ENCODE measurements around the gene EFNA5.

The EFNA5 gene

DNA sequence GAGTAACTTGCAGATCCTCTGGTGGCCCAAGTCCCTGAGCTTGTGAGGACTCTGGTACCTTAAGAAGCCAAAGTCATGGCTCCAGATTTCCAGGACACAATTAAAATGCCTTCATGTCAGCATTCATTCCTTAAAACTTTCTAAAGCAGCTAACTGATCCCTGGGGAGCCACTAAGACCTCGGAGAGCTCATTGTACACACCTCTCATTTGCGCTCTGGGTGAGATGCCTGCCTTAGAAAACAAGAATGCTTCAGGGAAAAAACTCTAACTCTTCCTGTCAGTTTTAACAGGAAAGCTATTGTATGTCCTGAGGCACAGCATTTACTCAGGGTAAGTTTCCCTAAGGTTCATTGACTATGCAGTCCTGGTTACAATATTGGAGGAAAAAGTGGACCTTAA, 285.0 kb downstream of the EFNA5 start:
- DNase-seq = no peak

DNA sequence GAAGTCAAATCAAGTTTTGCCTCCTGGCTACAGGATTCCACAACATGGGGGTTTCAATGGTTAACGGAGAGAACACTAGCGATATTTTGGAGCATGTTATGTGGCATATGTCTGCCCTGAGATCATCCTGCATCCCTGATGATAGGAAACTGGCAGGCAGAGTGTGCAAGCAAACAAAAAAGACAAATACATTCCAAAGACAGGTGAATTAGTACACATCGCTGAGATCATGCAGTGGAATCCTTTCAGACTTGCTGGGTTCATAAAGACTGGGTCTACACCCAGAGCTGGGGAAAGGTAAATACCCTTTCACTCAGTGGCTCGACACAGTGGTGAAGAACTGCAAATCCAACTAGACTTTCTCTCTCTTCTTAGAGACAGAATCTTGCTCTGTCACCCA, 286.5 kb downstream of the EFNA5 start:
- DNase-seq = no peak

DNA sequence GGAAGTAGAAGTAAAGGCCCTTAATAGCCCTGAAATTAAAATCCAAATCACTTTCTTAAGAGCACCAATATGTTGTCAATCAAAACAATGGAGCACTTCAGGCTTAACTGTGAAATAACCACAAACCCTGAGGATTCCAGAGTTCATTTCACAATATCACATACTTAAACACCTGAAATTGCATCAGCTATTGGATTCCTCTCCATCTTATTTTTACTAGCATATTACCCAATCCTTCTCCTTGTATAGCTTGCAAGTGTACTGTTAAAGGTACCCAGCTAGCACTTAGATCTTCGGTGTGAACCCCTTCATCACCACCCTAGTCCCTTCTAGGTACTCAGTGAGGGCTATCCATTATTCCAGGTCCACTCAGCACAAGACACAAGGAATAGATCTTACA, 287.3 kb downstream of the EFNA5 start:
- no peak for DNase-seq

DNA sequence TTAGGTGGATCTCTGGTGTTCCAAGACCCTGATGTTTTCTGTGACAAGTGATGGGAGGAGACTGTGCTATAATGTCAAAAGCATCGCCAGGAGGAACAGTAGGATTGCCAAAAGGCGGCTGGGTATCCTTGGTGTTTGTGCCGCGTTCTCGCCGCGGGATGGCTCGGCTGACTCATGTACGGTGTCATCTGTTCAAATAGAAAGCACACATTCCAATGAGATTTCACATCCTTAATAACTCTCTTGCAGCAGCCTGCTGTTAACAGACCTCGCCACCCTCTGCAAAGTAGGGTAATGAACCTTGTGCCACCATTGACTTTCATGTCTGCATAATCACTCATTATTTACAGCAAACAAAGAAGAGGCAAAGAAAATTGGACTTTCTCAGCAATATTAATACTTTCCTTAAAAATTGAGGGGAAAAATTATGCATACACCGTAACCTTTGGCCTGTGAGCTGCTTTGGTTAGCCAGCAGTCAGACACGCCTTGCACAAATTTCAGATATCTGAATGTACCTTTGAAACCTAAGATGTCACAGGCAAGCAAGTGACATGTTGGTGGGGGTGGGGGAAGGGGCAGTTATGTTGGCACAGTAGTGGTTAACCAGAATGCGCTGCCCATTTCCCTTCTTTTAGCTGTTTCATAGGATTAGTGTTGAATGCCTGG, 289.4 kb downstream of the EFNA5 start:
- DNase-seq = no peak

DNA sequence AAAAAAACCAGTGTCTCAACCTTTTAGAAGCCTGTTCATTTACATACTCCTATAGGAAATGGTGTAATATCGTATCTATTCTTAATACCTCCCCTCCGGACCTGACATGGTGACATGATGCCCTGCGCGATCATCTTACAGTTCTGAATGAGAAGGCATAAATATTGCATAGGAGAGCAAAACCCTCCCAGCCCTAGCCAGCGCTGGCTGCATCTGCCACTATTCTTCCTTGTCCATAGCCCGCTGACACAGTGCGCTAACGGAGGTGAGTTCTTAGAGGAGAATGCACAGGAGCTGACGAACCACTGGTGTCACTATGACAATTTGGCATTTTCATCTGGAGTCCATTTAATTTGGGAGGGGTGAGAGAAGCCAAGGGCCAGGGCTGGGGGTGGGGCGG, 290.1 kb downstream of the EFNA5 start:
- no peak for DNase-seq

DNA sequence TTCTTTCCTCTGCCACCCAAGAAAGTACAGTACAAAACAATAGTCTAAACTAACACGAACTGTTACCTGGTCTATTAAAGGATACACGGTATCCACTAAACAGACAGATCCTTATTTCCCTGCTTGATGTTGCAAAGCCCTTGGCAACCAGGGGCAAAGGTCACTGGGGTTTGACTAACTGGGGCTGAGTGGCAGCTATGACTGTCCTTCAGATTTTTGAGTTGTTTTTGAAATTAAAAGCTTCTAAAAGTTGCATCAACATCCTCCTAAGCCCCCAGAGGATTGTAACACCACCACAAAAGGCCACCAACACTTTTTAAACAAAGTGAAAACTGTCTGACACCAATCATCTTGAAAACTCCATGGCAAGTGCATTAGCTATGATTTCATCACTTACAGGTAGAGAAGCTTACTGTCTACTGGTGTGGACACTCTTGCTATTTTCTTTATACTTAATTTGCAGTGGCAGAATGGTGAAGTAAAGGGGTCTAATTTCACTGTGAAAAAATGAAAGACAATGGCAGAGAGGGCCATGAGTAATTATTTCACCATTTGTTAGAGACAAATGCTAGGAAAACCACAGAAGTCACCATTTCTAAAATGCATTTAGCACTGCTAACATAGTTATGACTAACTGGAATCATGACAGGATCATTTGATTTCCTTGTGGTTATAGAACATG, 292.4 kb downstream of the EFNA5 start:
- no peak for DNase-seq

DNA sequence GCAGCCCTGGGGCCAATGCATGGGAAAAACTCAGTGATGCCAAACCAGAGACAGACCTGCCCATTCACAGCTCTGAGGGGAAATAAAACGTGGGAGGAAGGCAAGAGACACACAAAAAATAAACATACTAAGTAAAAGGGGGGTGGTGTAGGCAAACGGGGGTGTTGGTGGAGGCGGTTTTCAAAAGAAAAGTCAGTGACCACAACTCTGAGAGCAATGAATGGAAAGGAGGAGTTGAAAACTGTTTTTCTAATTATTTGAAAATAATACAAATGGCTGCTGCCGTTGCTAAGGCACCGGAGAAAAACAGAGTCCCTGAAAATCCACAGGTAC, 293.5 kb downstream of the EFNA5 start:
- DNase-seq = no peak

DNA sequence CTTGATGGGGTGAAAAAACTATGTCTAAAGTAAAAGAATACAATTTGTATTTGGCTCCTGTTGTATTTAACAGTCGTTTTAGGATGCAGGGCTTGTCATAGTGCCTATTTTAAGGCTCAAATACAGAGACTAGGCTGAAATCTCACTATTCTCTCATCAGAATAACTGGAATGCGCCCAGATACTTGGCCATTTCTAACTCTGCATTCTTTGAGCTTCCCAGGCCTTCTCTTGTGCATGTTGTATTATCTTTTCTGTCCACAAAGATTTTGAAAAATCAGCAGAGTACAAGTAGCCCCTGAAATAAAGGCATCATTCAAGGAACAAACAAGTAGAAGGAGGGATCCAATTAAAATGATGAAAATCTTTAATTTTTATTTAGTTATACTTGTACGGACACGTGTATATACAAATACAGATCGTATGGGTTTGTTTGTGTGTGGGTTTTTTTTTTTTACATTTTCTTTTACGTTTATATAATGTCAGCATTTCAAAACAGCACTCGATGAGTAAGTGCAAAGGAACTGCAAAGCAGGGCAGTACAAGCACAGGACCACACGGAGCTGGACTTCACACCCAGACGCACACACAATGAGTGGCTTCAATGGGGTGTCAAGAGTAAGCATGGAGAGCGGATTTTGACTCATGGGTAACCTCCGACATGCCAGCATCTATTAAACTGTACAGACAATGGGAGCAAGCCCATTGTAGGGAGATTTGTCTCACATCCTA, 294.0 kb downstream of the EFNA5 start:
- no peak for DNase-seq

DNA sequence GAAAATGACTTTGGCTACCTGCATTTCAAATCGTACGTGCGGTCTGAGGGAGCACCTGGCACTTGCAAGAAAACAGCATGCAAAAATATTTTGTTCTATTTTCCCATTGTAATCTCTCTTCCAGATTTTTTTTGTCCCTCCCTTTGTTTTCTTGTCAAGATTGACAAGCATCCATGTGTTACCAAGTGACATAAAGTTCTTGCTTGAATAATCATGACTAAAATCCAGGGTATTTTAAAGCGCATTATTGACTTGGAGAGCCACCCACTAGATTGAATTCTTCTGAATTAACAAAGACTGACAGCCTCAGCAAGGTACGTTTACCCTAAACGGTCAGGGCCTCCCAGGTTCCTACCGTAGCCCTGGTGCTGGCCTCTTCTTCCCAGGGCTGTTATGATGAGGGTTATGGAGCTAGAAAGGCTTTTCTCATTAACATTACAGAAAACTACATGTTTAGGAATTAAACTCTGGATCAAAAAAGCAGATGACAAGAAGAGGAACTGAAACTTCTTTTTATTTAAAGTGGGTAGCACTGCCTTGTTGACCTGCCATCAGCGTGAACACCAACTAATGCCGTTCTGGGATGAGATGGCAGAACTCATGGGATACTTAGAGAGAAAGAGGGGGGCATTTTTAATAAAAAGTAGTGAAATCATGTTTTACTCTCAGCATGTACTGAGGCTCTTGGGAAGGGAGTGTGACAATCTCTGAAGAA, 297.0 kb downstream of the EFNA5 start:
- DNase-seq = peak; percentile 51

DNA sequence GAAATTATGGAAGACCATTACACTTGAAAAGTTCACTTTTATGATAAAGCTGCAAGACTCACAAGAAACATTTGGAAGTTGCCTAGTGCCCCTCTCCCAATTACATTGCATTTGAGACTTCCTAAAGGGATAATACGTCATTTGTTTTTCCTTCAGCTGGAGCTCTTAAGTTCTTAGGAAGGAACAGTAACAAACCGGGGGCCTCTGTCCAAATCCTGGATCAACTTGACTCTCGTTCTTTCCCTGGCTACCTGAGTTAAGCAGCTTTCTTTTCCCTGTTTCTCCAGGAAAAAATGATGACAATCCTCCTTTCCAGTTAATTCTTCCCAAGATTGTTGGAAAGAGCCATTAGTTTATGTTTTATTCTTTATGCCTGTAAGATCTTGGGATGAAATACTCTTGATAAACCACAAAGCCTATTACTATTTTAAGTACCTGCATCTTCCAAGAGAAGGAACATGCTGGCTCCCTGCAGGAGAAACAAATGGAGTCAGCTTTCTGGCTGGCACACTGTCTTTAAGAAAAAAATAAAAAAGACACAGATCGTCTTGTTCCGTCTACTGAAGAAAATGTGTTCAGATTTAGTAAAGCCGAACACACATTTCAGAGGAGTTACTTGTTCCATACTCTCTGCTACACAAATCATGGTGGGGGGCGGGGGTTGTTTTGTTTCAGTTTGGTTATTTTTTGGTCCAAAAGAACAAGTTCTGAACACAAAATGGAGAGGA, 297.9 kb downstream of the EFNA5 start:
- DNase-seq = no peak

DNA sequence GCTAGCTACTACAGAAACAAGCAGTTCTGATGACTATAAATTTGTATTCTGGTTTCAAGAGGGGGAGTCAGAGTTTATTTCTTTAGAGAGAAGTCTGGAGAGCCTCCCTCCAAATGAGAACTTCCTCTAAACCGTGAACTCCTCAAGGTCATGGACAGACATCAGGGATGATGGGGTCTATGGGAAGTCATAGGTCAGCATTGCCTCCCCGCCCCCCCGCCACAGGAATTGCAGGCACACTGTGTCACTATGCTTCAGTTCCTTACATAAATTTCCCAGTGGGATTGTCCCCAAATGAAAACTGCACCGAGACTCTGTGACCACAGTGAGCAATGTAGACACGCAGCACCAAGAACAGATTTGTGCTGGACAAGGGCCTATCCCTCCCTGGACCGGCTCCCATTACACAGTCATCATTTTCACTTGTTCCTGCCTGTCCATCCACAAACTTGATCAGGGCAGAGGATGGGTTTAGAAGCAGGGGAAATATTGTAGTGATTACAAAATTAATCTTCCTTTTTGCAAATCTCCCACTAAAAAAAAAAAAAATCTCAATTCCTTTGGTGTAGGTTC, 300.3 kb downstream of the EFNA5 start:
- DNase-seq = no peak

DNA sequence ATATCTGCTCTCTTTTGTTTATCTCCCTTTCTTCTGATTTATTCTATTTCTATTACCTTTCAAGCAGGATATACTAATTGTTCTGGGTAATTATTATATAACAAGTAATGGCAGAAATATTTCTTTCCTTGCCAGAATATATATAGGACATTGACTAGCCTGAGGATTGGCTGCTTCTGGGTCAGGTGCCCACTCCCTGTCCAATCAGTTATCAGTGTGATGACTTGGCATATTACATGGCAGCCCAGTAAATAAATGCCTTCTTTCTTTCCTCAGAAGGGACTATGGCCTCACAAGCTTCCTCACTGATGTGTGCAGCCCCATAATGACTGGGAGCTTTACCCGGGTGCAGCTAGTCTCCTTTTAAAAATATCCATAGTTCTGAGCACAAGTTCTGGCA, 301.1 kb downstream of the EFNA5 start:
- DNase-seq = no peak

DNA sequence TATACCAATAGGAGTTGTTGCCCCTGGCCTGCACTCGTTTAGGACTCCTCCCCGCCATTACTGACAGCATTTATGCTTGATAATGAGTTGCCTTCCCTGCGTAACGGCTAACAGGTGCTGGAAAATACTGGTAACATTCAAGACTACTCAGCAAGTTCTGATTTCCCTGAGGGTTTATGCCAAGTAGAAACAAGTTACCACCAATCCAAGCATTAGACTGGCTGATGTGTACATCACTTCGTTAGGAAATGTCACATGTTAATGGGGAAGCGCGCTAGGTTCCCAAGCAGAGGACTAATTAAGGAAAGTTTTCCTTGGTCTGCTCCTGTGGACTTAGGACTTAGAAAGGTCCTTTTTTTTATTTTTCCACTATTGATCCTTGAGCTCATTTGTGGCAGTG, 302.1 kb downstream of the EFNA5 start:
- DNase-seq = no peak

DNA sequence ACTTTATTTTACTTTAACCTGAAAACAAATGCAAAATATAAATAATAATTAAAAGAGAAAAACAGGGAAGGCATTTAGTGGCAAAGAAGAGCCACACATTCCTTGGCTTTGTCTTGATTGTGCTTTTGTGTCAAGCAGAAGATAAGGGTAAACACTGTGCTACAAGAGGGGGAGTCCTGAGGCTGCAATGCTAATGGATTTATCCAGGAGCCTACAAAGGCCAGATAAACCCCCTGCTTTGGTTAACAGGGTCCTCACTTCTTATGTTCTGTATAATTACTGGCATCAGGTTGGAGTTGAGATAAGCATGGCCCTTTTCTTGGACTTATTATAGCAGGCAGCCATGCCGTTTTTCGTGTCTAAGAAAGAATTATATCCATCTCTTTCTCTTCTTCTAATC, 302.8 kb downstream of the EFNA5 start:
- DNase-seq = no peak

DNA sequence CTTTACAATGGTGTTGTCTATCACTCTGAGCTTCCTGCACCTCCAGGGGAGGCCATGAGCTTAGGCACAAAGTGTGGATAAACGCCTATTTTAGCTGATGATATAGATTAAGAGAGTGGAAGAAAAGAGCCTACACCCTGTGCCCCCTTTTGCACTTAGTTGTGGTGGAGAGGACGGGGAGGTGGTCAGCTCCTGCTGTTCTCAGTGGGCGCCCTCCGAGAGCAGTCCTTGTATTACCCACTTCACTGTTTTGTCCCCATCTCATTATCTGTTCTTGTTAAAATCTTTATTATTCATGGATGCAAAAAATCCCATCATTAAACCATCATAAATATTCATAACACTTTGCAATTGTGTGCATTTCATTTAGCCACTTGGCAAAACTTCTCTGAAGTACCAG, 303.3 kb downstream of the EFNA5 start:
- no peak for DNase-seq

DNA sequence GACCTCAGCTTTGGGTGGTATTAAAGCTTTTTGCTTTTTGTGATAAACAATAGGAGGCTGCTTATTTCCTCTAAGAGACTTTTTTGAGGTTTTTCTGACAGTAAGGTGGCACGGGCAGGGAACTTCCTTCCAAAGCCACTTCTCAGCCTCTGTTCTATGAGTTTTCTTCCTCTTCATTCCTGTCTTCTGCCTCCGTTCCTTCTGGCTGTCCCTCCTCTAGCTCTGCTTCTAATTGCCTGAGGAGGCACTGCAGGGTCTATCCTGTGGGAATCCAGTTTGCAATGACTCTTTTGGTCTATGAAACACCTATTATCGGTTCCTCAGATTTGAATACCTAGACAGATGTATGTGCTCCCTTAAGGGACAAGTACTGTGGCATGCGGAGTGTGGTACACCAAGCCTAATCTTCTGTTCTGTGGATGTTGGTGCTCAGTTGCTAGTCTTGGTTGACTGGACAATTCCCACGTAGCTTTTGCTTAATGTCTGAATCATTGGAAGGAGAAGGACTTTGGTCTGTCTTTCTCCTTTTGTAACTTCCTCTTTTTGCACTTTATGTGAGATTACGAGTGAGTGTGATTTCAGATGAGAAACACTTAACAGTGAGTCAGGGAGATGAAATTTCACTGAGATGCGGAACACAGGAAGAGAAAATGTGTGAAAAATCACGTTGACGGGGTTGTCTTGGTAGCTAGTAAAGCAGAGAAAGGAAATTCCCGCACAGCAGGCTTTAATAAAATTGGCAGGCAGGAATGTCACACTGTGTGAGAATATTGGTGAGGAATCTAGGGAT, 305.2 kb downstream of the EFNA5 start:
- DNase-seq = no peak

DNA sequence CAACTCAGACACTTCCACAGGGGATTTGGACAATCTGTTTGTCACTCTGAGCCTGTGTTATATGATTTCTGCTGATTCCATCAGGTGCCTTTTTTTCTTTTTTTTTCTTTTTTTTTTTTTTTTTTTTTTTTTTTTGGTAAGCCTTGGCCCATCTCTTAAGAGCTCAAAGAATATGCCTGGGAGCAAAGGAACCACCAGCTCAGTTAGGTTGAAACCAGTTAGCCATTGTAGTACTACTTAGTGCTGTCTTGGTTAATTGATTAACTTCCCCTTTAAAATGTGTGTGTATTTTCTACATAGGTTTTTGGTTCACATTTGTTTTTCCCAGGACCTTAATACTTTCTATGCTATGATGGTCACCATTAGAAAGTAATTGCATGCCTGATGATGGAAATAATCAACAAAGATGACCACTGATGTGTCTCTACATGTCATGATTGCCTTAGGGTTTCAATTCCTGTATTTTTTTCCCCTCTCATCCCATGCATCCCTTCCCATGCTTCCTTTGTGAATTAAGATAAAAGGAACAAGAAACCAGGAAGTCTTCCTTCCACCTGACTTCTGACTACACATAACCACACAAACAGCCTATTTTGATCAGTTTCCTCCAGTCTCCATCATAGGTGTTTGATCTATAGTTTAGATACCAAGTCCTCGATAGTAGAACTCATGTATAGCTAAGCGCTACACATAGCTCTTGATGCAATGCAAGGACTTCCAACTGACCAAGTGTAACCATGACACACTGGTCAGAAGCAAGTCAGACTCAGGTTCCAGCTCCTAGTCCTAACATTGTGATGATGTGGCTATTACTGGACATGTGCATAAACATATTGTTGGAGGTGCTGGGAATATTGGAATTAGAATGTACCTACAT, 306.1 kb downstream of the EFNA5 start:
- no peak for DNase-seq

DNA sequence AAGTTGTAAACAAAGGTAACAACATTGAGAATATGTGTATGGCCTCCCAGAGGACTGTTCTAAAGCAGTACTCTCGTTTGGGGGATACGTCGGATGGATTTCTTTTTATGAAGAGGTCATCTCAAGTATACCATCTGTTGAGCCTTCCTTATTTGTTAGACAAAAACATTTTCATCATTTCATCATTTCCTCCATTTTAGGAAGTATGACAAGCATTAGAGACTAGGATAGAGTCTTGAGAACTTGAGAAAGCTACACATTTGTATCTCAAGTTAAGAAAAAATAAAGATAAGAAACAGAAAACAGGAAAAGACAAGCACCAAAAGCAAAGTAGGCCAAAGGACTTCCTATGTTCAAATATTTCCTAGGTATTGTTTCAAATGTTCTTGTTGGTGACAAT, 307.0 kb downstream of the EFNA5 start:
- DNase-seq = no peak

DNA sequence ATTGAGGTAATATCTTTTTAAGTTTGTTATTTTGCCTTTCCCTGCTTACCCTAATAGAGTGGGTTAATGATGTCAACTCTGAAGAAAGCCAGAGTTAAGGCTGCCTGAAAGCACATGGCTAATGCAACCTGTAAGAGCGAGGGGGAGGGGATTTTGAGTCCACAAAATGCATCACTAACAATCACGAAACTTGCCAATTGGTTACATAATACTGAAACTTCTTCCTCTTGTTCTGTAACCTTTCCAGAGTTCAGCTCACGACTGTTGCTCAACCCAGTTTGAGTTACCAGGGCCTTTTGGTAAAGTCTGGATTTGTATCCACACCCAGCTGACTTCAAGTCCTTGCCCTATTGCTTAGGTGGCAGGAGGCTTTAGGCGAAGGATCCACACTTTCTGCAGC, 308.8 kb downstream of the EFNA5 start:
- DNase-seq = no peak

DNA sequence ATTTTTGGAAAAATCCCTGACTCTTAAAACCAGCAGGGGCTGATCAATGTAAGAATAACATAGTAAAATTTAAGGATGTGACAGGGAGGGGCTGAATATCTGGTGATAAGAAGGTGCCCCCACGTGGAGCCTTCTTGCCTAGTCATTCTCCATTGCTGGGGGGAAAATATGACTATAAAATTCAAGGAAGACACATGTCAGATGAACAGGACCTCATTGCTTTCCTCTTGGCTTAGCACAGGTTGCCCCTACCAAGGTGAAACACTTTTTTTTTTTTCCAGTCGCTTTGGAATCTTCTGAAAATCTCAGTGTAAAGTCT, 310.9 kb downstream of the EFNA5 start:
- DNase-seq = no peak

Data from retina (tissue), 1 donor.